Activated T-helper 17 cell treated with anti-CD3 and anti-CD28 coated beads, Interleukin-2, amount 50 U/mL, for 72 hours (primary cell): ENCODE data around the gene INHA. TPM values are rescaled to one million over a fixed set of nuclear protein-coding genes. Genes with fewer than 3 reads are reported as not detected.

Source experiments
- ATAC-seq: fragments of 150-1000 bp; cut with Tn5 transposase; replicated peaks from 2 replicates; pipeline ENCODE4 v1.10.0; 2021; ENCODE audit warnings: mild to moderate bottlenecking, moderate library complexity
- H3K27ac Mint-ChIP-seq: one replicate; pipeline ENCODE4 v1.8.0; 2022; ENCODE audit warnings: mixed read lengths
- H3K27me3 Mint-ChIP-seq: one replicate; pipeline ENCODE4 v1.8.0; 2022; ENCODE audit warnings: mixed read lengths
- H3K36me3 Mint-ChIP-seq: one replicate; pipeline ENCODE4 v1.8.0; 2022; ENCODE audit warnings: low read depth, mild to moderate bottlenecking, mixed read lengths
- H3K4me1 Mint-ChIP-seq: one replicate; pipeline ENCODE4 v1.8.0; 2022; ENCODE audit warnings: mixed read lengths
- H3K4me3 Mint-ChIP-seq: one replicate; pipeline ENCODE4 v1.8.0; 2022; ENCODE audit warnings: mild to moderate bottlenecking, mixed read lengths
- H3K9me3 Mint-ChIP-seq: one replicate; pipeline ENCODE4 v1.8.0; 2022; ENCODE audit warnings: mixed read lengths
- total RNA-seq, 2 donors: library from RNA; stranded (reverse); gene quantifications; one replicate each; pipeline ENCODE4 v1.2.3, GENCODE V29; 2022

The INHA gene
- total RNA-seq, 2 donors from 2014 or later: not detected

- Mint-ChIP-seq H3K27me3 (peaks cover 21% of the 10 kb centered on the region), H3K4me1 (no peaks in the 10 kb centered on the region), H3K4me3 (no peak overlapping the region), H3K27ac (no peak overlapping the region), H3K36me3 (no peaks in the 10 kb centered on the region), H3K9me3 (no peaks in the 10 kb centered on the region)
- no peak for ATAC-seq
Measured at GRCh38 chr2:219560893-219561178, 11.3 kb upstream of the INHA start.

- ATAC-seq: no peak
- no peaks in the 10 kb centered on the region for H3K36me3 Mint-ChIP-seq
- H3K9me3 Mint-ChIP-seq: no peaks in the 10 kb centered on the region
- H3K27me3 Mint-ChIP-seq: peaks cover 22% of the 10 kb centered on the region
- H3K4me1 Mint-ChIP-seq: no peaks in the 10 kb centered on the region
- H3K4me3 Mint-ChIP-seq: no peak overlapping the region
- no peak overlapping the region for H3K27ac Mint-ChIP-seq
Measured at GRCh38 chr2:219561179-219562048, 10.7 kb upstream of the INHA start.

- H3K4me1 Mint-ChIP-seq: no peaks in the 10 kb centered on the region
- H3K4me3 Mint-ChIP-seq: no peak overlapping the region
- no peak overlapping the region for H3K27ac Mint-ChIP-seq
- H3K27me3 Mint-ChIP-seq: peaks cover 20% of the 10 kb centered on the region
- no peaks in the 10 kb centered on the region for H3K9me3 Mint-ChIP-seq
- ATAC-seq: no peak
- no peaks in the 10 kb centered on the region for H3K36me3 Mint-ChIP-seq
Measured at GRCh38 chr2:219562049-219563020, 9.8 kb upstream of the INHA start.

GRCh38 chr2:219563271-219563928, 8.7 kb upstream of the INHA start:
- H3K36me3 Mint-ChIP-seq: no peaks in the 10 kb centered on the region
- H3K27ac Mint-ChIP-seq: no peak overlapping the region
- H3K9me3 Mint-ChIP-seq: no peaks in the 10 kb centered on the region
- ATAC-seq: no peak
- H3K27me3 Mint-ChIP-seq: peaks cover 24% of the 10 kb centered on the region
- H3K4me1 Mint-ChIP-seq: no peaks in the 10 kb centered on the region
- H3K4me3 Mint-ChIP-seq: no peak overlapping the region

GRCh38 chr2:219565130-219566080, 6.7 kb upstream of the INHA start:
- Mint-ChIP-seq H3K27ac (no peak overlapping the region), H3K4me3 (no peak overlapping the region), H3K9me3 (no peaks in the 10 kb centered on the region), H3K36me3 (no peaks in the 10 kb centered on the region), H3K4me1 (no peaks in the 10 kb centered on the region), H3K27me3 (peaks cover 28% of the 10 kb centered on the region)
- ATAC-seq: no peak

- Mint-ChIP-seq H3K27me3 (peaks cover 25% of the 10 kb centered on the region), H3K4me1 (no peaks in the 10 kb centered on the region), H3K27ac (no peak overlapping the region), H3K4me3 (no peak overlapping the region), H3K9me3 (no peaks in the 10 kb centered on the region), H3K36me3 (no peaks in the 10 kb centered on the region)
- ATAC-seq: no peak
Measured at GRCh38 chr2:219566640-219567039, 5.5 kb upstream of the INHA start.

GRCh38 chr2:219567131-219567530, 5.0 kb upstream of the INHA start:
- H3K27ac Mint-ChIP-seq: no peak overlapping the region
- H3K36me3 Mint-ChIP-seq: no peaks in the 10 kb centered on the region
- ATAC-seq: no peak
- peaks cover 30% of the 10 kb centered on the region for H3K27me3 Mint-ChIP-seq
- H3K9me3 Mint-ChIP-seq: no peaks in the 10 kb centered on the region
- H3K4me3 Mint-ChIP-seq: no peak overlapping the region
- H3K4me1 Mint-ChIP-seq: no peaks in the 10 kb centered on the region

GRCh38 chr2:219567791-219568361, 4.2 kb upstream of the INHA start:
- Mint-ChIP-seq H3K9me3 (no peaks in the 10 kb centered on the region), H3K27ac (no peak overlapping the region), H3K4me3 (no peak overlapping the region), H3K27me3 (peaks cover 32% of the 10 kb centered on the region), H3K36me3 (no peaks in the 10 kb centered on the region), H3K4me1 (no peaks in the 10 kb centered on the region)
- ATAC-seq: no peak

- Mint-ChIP-seq H3K27ac (no peak overlapping the region), H3K36me3 (no peaks in the 10 kb centered on the region), H3K4me1 (no peaks in the 10 kb centered on the region), H3K9me3 (no peaks in the 10 kb centered on the region), H3K4me3 (peak overlapping the region; percentile 46), H3K27me3 (peaks cover 30% of the 10 kb centered on the region)
- no peak for ATAC-seq
Measured at GRCh38 chr2:219569041-219569440, 3.1 kb upstream of the INHA start.

GRCh38 chr2:219569635-219570034, 2.5 kb upstream of the INHA start:
- no peak overlapping the region for H3K27ac Mint-ChIP-seq
- H3K9me3 Mint-ChIP-seq: no peaks in the 10 kb centered on the region
- no peak for ATAC-seq
- no peaks in the 10 kb centered on the region for H3K36me3 Mint-ChIP-seq
- H3K4me1 Mint-ChIP-seq: no peaks in the 10 kb centered on the region
- peak overlapping the region; percentile 46 for H3K4me3 Mint-ChIP-seq
- H3K27me3 Mint-ChIP-seq: peaks cover 30% of the 10 kb centered on the region

GRCh38 chr2:219570194-219570923, 1.8 kb upstream of the INHA start:
- Mint-ChIP-seq H3K27ac (no peak overlapping the region), H3K4me1 (no peaks in the 10 kb centered on the region), H3K4me3 (peak overlapping the region; percentile 46), H3K9me3 (no peaks in the 10 kb centered on the region), H3K27me3 (peaks cover 33% of the 10 kb centered on the region), H3K36me3 (no peaks in the 10 kb centered on the region)
- ATAC-seq: peak; percentile 47

- Mint-ChIP-seq H3K36me3 (no peaks in the 10 kb centered on the region), H3K4me3 (no peak overlapping the region), H3K9me3 (no peaks in the 10 kb centered on the region), H3K4me1 (no peaks in the 10 kb centered on the region), H3K27me3 (peaks cover 37% of the 10 kb centered on the region), H3K27ac (no peak overlapping the region)
- peak; percentile 18 for ATAC-seq
Measured at GRCh38 chr2:219570924-219571310, 1.2 kb upstream of the INHA start.
